DMS79 (cell line): ENCODE results near the gene RALGAPA2.

Experiments used
- DNase-seq: peaks from one replicate; lab custom pipeline; 2025; lab: John Stamatoyannopoulos, UW

RALGAPA2 gene

DNA sequence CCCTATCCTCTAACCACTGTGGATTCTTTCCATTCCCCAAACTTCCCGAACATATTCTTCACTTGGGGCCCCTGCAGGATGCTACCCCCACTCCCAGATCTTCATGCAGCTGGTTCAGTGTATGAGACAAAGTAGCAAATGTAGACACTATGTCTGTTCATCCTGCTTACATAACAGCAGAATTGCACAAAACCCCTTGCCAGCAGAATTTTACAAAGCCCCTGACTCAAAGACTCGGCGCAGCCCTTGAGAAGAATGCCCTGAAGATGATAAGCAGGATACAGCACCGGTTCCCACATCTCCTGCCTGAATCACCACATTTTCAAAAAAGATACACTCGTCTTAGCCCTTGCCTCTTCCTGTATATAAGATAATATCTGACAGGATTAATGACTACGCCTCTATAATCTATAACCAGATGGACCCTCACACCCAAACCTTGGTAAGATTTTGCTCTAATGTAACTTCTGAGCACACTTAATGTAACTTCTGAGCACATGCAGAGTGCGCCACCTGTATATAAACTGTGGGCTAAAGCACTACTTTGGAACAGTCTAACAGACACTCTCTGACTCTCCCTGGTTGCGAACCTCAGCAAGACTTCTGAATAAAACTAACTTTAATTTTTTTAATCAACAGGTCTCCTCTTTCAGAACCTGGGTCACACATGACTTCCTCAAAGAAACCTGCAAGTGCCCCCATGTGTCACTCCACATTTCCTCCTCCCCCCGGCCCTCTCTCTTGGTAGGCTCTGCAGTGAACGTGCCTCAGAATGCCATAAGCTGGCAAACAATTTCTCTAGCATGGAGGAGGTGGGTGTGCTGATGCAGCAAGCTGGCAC lies 28.7 kb downstream of the RALGAPA2 start:
- DNase-seq: no peak

DNA sequence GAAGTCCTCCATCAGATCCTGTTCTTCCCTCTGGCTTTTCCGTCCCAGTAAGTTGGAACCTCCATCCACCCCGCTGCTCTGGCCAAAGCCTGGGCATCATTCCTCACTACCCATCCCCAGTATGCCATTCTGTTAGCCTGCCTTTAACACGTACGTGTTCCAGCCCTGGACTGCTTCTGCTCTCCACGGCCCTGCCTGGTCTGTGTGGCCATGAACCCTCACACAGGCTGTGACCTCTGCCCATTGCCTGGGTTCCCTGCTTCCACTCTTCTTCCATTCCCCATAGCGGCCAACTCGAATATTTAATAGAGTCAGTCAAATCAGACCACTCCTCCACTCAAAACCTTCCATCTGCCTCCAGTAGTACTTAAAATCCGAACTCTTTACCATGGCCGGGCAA lies 29.4 kb downstream of the RALGAPA2 start:
- DNase-seq: no peak

DNA sequence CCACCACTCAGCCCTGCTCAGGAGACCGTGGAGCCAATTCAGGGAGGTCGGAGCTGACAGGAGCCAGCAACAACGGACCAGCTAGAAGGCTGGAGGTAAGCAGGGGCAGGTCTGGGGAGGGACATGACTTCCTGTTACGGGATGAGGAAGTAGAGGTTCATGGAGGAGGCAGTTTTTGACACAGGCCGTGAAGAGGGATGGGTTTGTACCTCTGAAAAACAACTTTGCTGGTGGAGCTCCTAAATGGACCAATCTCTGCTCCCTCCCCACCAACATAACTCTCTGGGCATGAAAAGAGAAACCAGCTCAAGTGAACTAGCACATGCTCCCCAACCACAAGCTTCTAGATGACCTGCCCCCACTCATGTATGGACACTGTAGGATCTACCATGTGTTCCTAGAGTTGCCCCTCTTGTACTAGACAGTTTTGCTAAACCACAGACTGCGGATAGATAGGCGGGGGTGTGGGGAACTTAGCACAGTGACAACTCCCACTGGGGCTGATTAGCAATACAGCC lies 31.4 kb downstream of the RALGAPA2 start:
- DNase-seq: peak; percentile 32

DNA sequence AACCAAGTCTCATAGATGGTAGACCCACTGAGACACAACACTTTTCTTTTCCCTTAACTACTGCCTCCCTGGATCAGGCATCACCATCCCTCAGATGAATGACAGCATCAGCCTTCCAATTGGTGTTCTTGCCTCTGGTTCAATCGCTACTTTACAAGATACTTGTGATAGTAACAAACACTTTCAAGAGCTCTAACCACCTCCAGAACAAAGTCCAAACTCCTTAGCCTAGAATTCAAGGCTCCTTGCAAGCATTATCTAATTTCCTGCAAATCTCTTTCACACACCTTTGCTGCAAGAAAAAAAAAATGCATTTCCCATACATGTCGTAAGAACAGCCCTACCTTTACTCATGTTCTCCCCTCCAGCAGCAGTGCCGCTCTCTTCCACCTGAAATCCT lies 33.1 kb downstream of the RALGAPA2 start:
- DNase-seq: no peak

DNA sequence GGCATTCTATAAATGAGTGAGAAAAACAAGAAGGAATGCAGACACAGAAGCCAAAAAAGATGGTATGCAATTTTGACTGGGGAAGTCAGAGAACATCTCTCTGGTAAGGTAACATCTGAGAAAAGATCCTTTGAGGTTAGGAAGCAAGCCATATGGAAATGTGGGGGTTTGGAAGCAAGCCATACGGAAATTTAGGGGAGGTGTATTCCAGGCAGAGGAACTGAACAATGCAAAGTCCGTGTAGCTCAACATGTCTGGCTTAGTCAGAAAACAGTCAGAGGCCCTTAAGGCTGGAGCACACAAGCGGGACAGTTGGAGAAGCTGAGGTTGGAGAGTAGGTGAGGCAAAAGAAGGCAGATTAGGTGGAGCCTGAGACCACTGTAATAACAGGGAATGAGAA lies 35.3 kb downstream of the RALGAPA2 start:
- no peak for DNase-seq

DNA sequence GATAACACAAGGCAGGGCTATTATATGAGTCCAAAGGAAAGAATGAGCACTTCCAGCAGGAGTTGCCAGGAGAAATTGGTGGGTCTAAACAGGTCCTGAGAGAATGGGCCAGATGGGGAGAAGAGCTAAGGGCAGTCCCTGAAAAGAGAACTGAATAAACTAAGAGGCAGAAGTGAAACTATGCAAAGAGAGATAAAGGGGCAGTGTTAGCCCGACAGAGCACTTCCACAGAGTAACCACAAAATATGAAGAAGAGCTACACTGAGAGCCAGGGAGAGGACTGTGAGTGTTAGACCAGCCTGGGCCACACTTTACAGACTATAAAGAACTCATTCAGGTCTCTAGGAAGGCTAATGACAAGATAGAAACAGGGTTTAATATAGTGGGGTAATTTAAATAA lies 43.8 kb downstream of the RALGAPA2 start:
- DNase-seq: no peak

DNA sequence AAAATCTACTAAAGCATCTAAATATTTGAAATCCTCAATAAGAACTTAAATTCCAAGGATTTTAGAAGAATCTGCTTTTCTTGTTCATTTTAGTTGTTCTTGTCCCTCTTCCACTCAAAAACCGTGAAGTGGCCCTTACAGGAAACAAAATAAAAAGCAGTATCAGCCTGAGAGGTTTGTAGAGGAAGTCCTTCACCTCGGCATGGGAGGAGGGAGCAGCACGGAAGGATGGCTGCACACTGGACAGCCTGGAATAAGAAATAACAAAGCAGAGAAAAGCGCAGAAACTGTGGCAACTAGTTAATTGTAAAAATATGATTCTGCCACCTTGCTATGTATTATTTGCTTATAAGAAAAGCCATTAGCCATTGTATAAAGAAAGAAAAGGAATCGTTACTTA lies 46.1 kb downstream of the RALGAPA2 start:
- DNase-seq: peak; percentile 18

DNA sequence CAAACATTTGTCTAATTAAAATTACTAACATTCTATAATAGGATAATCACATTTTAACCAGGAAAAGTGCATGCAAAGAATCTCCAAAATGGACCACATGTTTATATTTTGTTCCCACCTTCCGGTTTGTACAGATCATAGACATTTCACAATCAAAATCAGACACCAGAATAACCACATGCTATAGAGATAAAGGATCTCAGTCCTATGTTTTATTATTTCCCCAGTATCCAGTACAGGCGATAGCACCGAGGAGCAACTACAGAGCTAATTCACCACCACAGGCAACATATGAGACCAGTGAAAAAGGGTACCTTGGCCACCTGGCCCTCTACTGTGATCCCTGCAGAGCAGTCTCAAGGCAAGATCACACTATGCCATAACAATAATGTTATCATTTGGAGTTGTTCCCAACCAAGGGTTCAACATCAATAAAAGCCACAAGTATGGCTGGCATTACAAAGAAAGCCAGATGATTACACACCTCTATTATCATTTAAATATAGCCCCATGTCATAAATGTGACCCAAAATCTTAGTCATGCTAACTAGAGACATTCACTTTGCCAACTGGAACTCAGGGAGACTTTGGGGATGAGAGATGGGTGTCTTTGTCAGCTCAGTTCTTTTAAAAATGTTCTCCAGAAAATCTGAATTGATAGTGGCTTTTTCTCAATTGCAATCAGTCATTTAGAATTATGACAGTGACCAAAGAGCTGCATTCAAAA lies 46.7 kb downstream of the RALGAPA2 start:
- DNase-seq: no peak

DNA sequence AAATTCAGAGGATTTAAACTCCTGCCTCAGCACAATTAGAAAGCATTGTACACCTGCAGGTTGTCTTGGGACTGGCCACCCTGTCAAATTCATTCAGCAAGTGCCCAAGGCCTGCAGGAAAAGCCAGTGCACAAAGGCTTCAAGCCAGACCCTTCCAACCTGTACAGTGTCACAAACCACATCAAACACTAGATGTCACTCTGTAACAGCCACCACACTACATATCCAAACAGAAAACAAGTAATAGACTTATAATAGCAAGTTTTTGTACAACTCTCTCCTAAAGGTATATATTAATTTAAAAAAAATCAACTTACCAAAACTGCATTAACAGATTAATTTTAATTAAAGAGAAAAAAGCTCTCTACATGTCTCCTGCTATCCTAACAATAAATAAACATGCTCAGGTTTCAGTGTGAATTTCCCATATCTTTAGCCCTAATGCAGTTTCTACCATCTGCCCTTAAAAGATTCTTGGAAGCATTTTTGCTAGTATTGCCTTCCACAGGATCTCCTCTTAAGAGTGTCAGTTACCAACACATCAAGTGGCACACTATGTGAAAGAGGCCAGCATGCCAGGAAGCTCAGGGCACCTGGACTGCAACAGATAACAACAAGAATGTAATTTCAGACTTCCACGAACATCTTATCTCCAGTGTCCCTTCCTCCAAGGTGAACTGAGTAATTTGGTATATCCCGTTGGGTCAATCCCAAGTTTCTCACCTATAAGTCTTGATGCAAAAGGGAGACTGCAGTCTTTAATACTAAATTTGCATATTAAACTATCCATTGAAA lies 47.5 kb downstream of the RALGAPA2 start:
- no peak for DNase-seq

DNA sequence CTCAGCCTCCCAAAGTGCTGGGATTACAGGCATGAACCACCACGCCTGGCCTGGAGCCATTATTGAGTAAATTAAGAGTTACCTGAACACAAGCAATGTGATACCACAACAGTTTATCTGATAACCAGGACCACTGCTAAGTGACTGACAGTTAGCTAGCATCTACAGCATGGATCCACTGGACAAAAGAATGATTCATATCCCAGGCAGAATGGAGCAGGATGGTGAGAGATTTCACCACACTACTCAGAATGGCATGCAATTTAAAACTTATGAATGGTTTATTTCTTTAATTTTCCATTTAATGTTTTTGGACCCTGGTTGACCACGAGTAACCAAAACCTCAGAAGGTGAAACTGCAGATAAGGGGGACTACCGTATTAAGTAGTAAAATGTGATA lies 48.6 kb downstream of the RALGAPA2 start:
- DNase-seq: no peak

DNA sequence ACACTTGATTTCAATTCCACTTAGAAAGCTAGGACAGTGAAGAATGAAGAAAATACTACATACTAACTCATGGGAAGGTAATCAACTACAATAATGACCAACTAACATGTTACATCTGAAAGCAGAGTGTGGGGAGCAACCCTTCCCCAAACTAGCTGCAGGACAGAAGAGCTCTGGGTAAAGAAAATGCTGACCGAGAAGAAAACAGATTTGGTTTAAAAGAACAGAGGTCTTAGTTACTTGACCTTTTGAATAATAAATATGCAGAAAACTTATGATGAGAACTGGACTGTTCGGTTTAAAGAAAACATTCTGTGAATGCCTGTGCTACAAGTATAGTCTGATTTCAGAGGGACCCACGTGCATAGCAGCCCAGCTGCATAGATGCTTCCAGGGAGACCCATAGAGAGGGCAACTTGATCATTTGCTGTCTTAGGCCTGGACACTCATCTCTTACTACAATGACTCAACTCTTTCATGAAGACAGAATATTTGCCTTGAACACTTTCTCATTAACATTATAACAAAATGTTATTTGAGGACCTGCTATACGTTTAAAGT lies 53.5 kb downstream of the RALGAPA2 start:
- DNase-seq: no peak

DNA sequence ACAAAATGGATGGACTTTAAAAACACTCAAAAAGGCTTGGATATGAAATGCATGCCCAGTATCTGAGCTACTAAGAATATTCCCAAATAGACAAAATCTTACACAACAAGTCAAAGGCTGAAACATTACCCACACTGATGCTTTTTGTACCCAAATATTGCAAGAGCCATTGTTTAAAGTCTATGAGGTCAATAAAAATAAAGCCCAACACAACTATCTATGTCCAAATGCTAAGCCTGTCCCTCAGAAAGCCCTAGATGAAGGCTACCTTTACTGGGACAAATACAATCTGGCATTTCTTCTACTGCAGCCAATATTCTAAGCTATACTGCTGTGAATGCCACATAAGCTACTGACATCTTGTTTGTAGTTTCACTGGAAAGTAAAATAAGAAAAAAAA lies 54.3 kb downstream of the RALGAPA2 start:
- DNase-seq: no peak

DNA sequence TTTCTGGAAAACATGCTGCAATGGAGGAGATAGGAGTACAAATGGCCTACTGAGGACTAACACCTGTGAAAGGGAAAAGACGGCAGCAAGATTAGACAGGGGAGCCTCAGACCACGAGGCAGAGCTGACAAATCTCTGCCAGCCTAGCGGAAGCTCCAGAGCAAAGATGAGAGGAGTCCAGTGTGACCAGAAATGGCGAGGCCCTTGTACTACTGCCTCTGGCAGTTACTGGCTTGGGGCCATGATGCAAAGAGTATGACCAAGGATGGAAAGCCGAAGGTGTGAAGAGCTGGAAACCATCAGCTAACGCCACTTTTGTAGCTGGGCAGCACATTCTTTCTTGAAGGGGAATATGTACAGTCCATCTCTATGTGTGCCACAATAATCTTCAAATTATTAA lies 55.4 kb downstream of the RALGAPA2 start:
- no peak for DNase-seq

DNA sequence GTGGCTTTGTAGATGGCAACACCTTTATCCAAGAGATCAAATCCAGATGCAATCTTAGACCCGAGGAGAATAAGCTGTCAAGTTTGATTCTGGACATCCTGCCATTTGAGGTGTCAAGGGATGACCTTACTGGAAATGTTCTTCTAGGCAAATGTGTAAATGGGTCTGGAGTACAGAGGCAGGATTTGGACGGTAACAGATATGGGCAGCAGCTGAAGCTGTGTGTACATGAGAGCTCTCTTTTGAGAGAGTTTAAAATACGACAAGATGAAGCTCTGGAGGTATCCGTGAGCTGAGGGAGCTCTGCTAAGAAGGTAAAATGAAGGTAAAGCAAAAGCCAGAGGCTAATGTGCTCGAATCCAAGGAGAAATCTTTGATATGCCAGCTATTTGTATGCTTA lies 56.6 kb downstream of the RALGAPA2 start:
- DNase-seq: no peak

DNA sequence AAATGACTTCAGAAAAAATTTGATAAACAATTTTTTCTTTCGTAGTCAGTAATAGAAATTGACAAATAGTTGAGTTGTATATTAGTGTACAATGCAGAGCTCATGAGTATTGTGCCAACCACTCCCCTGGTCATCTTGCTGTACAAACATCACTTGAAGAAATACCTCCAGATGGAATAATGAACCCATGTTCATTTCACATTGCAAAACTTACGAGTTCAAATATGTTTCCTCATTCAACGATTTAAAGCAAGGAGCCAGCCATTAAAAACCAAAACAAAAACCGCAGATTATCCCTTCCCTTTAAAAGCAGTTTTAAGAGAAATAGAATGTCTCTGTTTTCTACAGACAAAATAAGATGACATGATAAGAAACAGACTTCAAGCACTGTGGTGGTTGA lies 62.5 kb downstream of the RALGAPA2 start:
- no peak for DNase-seq

DNA sequence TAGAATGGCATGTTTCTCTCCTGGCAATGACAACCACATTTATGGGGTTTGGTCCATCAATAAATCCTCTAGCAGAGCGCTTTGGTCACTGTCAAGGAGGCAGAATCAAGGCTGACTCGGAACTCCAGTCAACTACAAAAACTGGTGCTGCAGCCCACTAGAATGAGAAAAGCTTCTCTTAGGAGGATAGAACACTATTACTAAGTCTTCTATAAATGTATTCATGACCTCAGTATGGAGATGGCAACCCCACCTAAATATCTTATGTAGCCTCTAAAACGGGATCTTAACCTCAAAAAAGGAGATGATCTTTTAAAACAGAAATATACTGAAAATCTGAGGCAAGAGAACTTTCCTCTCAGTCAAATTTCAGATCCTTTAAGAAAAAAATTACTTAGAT lies 68.5 kb downstream of the RALGAPA2 start:
- DNase-seq: no peak

DNA sequence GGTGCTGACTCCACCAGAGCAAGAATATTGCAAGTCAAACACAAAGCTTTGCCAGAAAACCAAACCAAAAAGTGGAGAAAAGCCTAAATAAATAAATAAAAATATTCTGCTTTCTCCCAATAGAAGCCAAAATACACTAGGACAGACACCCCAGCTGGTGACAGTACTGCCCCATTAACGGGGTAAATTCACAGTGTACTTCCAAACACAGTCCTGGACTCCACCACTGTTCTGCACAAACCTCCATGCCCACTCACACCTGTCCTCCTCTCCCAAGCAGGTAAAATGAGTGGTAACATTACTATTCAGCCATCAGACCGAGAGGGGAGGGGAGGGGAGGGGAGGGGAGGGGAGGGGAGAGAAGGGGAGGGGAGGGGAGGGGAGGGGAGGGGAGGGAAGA lies 70.7 kb downstream of the RALGAPA2 start:
- DNase-seq: no peak

DNA sequence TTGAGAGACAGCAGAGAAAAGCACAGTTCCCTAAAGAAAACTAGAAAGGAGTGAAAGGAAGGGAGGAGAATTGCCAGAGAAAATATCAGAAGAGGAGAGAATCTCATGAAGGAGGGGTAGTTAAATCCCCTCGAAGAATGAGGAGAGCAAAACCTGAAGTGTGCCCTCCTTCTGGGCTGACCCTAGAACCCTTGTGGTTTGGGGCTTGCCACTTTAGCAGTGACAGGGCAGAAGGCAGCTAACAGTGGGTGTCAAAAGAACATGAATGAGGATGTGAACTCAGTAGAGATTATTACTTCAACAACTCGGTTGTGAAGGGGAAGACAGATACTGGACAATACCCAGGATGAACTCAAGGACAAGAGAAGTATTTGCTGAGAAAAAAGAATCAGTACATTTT lies 73.6 kb downstream of the RALGAPA2 start:
- DNase-seq: no peak

DNA sequence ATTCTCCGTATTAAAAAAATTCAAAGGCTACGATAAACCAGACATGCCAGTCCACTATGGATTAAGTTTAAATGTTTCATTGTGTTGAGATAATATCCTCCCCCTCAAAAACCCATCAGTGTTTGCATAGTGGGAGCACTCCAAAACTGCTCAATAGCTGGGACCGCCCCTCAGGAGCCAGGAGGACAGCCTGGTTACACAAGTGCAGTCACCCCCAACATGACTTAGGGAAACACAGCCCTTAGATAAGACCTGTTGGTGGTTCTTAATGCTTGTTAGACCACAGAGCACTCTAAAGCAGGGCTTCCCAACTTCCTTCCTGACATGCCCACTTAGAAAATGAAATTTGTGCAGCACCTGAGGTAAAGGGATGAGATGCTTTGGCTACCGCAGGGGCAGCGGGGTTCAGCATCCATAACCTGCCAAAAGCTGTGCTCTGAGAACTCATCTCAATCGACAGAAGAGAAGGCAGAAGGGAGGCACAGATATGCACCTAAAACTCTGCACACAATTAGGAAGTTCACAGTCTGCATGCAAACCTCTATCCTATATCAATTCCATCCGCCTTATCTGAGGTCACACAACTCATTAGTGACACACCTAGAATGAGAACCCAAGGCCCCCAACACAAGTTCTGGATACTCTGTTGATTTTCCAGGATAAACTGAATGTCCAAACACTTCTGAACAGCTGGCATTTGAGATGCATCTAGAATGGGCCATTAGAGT lies 74.3 kb downstream of the RALGAPA2 start:
- no peak for DNase-seq

DNA sequence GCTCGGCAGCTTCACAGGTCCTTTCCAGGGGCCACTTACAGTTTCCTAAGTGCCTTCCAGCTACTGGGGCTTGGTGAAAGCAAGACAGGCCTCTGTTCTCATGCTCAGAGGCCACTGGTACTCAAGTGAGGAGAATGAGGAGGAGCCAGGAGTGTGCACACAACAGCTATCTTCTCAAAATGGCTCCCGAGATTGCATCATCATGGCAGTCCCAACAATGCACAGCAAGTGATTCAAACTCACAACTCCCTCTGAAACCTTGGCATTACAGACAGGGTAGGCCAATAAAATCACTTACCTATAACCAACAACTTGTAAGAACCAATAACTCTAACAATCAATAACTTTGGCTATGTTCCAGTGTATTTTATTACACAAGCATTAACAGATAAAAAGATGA lies 77.4 kb downstream of the RALGAPA2 start:
- DNase-seq: no peak

DNA sequence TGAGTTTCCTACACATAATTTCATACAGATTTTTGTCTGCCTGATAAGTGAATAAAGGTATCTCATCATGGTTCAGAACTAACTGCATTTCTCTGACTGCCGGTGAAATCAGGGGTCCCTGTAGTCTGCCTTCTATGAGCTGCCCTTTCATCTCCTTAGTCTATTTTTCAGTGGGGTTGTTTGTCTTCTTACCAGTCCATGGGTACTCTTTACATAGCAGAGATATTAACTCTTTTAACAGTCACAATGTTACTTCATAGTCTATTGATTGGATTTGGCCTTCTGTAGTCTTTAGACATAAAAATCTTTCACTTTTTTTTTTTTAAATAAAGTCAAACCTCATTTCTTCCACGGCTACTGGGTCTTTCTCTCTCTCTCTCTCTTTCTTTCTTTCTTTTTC lies 79.8 kb downstream of the RALGAPA2 start:
- no peak for DNase-seq

DNA sequence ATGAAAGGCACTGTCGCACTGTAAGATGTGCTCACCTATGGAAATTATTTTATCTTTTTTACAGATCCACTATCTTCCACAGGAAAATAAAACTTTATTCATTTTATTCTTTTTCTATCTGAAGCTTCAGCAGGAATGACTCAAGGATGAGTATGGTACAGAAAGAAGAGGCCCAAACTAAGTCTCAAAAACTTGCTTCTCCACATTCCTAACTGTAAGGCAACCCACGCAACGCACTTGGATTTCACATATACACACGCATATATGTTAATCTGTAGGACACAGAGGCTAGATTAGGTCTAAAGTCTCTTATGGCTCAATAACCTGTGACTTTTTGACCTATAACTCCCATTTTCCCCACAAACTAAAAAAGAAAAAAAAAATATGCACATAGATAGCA lies 81.9 kb downstream of the RALGAPA2 start:
- no peak for DNase-seq
